OCI-LY3 (cell line): ENCODE measurements around the gene LTBP1.

ENCODE experiments used
- H2AFZ ChIP-seq: fragments of 200-600, 300-600 bp; shearing (Covaris generic); 2 replicates; pipeline ENCODE4 v1.6.0; 2014; ENCODE audit warnings: antibody characterized with exemption, low read depth, low read length
- H3K27ac ChIP-seq: fragments of 200-600, 300-600 bp; sonication (generic); 2 replicates; pipeline ENCODE4 v1.5.1; 2014; ENCODE audit warnings: mild to moderate bottlenecking, low read length, moderate library complexity, mixed read lengths
- H3K27me3 ChIP-seq: fragments of 200-600, 300-600 bp; sonication (generic); 2 replicates; pipeline ENCODE4 v1.6.1; 2014; ENCODE audit warnings: low read depth, low read length, mixed read lengths
- H3K36me3 ChIP-seq: fragments of 200-600, 300-600 bp; sonication (generic); replicated peaks from 2 replicates; pipeline ENCODE3; 2014; ENCODE audit warnings: low read depth, low read length, mixed read lengths
- H3K4me1 ChIP-seq: fragments of 300-600, 200-600 bp; sonication (generic); 2 replicates; pipeline ENCODE4 v1.6.1; 2014; ENCODE audit warnings: low read length, mixed read lengths
- H3K4me2 ChIP-seq: fragments of 200-600, 300-600 bp; sonication (generic); 2 replicates; pipeline ENCODE4 v1.6.1; 2014; ENCODE audit warnings: low read length, mixed read lengths
- H3K4me3 ChIP-seq: fragments of 300-600, 200-600 bp; sonication (generic); 2 replicates; pipeline ENCODE4 v1.5.1; 2014; ENCODE audit warnings: antibody characterized with exemption, mild to moderate bottlenecking, low read length, moderate library complexity
- H3K79me2 ChIP-seq: fragments of 300-600, 200-600 bp; shearing (Covaris generic); 2 replicates; pipeline ENCODE4 v1.6.1; 2014; ENCODE audit warnings: mild to moderate bottlenecking, low read length, mixed read lengths
- H3K9ac ChIP-seq: fragments of 300-600, 200-600 bp; shearing (Covaris generic); 2 replicates; pipeline ENCODE4 v1.6.0; 2014; ENCODE audit warnings: mild to moderate bottlenecking, low read length, moderate library complexity
- H3K9me3 ChIP-seq: fragments of 200-600, 300-600 bp; shearing (Covaris generic); 2 replicates; pipeline ENCODE4 v1.6.1; 2014; ENCODE audit warnings: low read length, mixed read lengths; ENCODE audit not compliant: insufficient read depth
- H4K20me1 ChIP-seq: fragments of 200-600, 300-600 bp; sonication (generic); 2 replicates; pipeline ENCODE4 v1.6.1; 2016; ENCODE audit warnings: low read length, mixed read lengths; ENCODE audit not compliant: insufficient read depth
- EZH2phosphoT487 ChIP-seq: fragments of 200-600 bp; shearing (Covaris generic); IDR thresholded peaks from 2 replicates; pipeline ENCODE4 v1.6.1; 2018; ENCODE audit warnings: antibody characterized with exemption, mixed run types, low read depth
- TF ChIP-seq, protein P1 (sequence below): fragments of 200-600, 300-600 bp; sonication (generic); IDR thresholded peaks from 2 replicates; pipeline ENCODE4 v1.5.1; 2014; ENCODE audit warnings: antibody characterized with exemption, low read length, low read depth

Gene LTBP1

DNA sequence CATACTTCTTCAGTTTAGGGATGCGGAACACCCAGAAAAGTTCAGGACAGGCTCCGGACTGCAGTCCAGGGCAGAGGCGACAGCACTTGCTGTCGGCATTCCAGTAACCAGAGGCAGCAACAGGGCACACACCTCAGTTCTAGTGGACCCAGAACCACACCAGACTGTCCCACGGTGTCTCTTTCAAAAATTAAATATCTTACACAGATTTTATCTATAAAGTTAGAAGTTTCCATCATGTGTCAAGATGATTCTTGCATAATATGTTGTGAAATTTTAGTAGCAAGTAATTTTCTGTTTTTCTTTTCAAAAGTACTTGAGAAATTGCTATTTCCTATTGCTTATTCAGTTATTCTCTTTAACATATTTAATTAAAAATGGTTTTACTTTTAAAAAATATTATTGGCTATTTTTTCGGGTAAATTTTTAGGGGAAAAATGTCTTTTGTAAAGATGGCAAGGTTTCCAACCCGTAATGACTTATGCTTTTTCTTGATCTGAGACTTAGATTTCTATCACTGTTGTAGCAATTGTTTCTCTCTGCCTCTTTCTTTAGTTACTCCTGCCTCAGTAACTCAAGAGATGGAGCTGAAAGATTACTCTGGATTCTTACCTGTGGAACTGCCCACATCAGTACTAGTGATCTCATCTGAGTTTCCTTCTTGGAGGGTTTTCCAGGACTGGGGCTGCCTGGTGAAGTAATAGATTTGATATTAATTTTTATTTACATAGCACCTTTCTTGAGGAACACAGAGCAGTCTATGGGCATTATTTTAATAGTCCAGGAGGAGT, 182.7 kb downstream of the LTBP1 start:
- Histone ChIP-seq H3K79me2 (no peaks in the 10 kb centered on the region), H3K4me1 (no peaks in the 10 kb centered on the region), H4K20me1 (no peaks in the 10 kb centered on the region), H3K4me3 (no peak overlapping the region), H3K9me3 (no peaks in the 10 kb centered on the region), H3K36me3 (no peaks in the 10 kb centered on the region), H3K9ac (no peak overlapping the region), H3K27ac (no peak overlapping the region), H2AFZ (no peak overlapping the region), H3K27me3 (0 out of 2 replicates have a peak, but pooled peaks cover 3% of the 10 kb centered on the region), H3K4me2 (no peak overlapping the region)
- TF ChIP-seq EZH2phosphoT487 = no peak
- TF ChIP-seq, protein P1, sequence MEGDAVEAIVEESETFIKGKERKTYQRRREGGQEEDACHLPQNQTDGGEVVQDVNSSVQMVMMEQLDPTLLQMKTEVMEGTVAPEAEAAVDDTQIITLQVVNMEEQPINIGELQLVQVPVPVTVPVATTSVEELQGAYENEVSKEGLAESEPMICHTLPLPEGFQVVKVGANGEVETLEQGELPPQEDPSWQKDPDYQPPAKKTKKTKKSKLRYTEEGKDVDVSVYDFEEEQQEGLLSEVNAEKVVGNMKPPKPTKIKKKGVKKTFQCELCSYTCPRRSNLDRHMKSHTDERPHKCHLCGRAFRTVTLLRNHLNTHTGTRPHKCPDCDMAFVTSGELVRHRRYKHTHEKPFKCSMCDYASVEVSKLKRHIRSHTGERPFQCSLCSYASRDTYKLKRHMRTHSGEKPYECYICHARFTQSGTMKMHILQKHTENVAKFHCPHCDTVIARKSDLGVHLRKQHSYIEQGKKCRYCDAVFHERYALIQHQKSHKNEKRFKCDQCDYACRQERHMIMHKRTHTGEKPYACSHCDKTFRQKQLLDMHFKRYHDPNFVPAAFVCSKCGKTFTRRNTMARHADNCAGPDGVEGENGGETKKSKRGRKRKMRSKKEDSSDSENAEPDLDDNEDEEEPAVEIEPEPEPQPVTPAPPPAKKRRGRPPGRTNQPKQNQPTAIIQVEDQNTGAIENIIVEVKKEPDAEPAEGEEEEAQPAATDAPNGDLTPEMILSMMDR = no peak

DNA sequence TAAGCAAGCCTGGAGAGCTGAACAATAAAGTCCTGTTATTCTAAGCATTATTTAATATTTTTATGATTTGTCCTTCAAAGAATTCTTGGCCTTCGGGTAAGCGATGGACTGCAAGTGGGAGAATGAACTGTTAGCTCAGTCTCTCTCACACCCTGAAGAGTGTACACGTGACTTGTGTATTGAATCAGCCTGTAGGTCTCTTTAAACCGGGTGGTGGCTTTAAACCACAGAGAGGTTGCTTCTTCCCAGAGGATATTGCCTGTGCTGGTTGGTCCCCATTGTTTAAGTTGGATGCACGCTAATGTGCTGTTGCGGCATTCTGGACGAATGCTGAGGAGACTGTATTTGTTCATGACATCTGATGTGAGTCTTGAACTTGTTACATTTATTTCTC, 183.3 kb downstream of the LTBP1 start:
- Histone ChIP-seq H3K27ac (no peak overlapping the region), H3K4me3 (no peak overlapping the region), H3K4me2 (no peak overlapping the region), H3K27me3 (0 out of 2 replicates have a peak, but pooled peaks cover 9% of the 10 kb centered on the region), H3K79me2 (no peaks in the 10 kb centered on the region), H3K36me3 (no peaks in the 10 kb centered on the region), H4K20me1 (no peaks in the 10 kb centered on the region), H2AFZ (no peak overlapping the region), H3K9ac (no peak overlapping the region), H3K9me3 (no peaks in the 10 kb centered on the region), H3K4me1 (peaks cover under 1% of the 10 kb centered on the region)
- no peak for TF ChIP-seq EZH2phosphoT487
- TF ChIP-seq, protein P1 = no peak

DNA sequence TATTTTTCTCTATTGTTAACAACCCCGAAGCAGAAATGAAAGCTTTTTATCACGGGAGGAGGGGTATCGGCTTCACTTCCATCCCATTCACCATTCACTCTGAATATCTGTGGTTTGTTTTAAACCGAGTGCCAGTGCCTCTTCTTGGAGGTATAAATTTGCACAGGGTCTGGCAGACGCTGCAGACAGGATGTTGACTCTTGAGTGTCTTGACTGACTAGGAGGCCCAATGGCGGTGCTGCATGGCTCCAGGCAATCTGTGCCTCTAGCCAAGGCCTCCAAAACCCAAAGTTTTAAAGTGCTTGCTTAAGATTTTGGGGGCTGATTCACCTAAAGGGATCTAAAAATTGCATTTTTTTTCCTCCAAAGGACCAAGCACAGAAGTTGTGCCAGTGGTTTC, 183.8 kb downstream of the LTBP1 start:
- Histone ChIP-seq H3K27ac (no peak overlapping the region), H3K4me2 (no peak overlapping the region), H3K36me3 (no peaks in the 10 kb centered on the region), H3K79me2 (no peaks in the 10 kb centered on the region), H3K9me3 (no peaks in the 10 kb centered on the region), H2AFZ (no peak overlapping the region), H3K4me3 (no peak overlapping the region), H3K9ac (no peak overlapping the region), H3K4me1 (peaks cover 6% of the 10 kb centered on the region), H4K20me1 (no peaks in the 10 kb centered on the region), H3K27me3 (0 out of 2 replicates have a peak, but pooled peaks cover 12% of the 10 kb centered on the region)
- no peak for TF ChIP-seq EZH2phosphoT487
- TF ChIP-seq, protein P1 = no peak

DNA sequence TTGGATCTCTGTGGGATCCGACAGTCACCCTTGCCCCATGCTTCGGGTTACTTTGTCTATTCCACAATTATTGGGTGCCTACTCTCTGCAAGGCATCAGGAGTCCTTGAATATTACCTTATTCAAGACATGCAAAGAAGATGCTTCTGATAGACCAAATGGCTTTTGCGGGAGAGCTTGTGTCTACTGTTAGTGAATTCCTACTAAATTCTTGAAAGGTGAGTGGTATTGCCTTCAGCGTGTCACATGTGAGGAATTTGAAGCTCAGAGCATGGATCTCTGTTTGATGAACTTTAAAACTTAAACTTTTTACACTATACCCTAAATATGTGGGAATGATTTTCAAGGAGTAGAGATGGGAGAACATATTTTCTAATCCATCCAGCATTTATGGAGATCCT, 184.4 kb downstream of the LTBP1 start:
- Histone ChIP-seq H3K36me3 (no peaks in the 10 kb centered on the region), H3K4me3 (no peak overlapping the region), H4K20me1 (no peaks in the 10 kb centered on the region), H2AFZ (no peak overlapping the region), H3K4me2 (no peak overlapping the region), H3K9me3 (no peaks in the 10 kb centered on the region), H3K4me1 (peaks cover 11% of the 10 kb centered on the region), H3K79me2 (no peaks in the 10 kb centered on the region), H3K27me3 (0 out of 2 replicates have a peak, but pooled peaks cover 12% of the 10 kb centered on the region), H3K9ac (no peak overlapping the region), H3K27ac (no peak overlapping the region)
- TF ChIP-seq, protein P1 = no peak
- no peak for TF ChIP-seq EZH2phosphoT487
